ENCODE measurements around the gene MLXIPL. TPM values are rescaled to one million over a fixed set of nuclear protein-coding genes. Genes with fewer than 3 reads are reported as not detected.

MLXIPL gene
- 0.12 TPM for total RNA-seq (2013)
- polyA plus RNA-seq (under 1 TPM in 2 of 3 donors, not detected in 1; 0.15 to 0.24 TPM), polyA minus RNA-seq (0.28 and 0.32 TPM in 2 replicates), total RNA-seq (0.06 to 0.69 (median 0.25) reads per million in 11 experiments)

GRCh38 chr7:73623798-73624668 lies at the start of gene MLXIPL:
TSS of gene MLXIPL (minus strand) at chr7:73624522. CDS start at chr7:73624492, 30 bp downstream.
- peak within 1 kb of the TSS in 1 of 7 donors; percentile 25 for H3K27ac Mint-ChIP-seq
- no peak for TF ChIP-seq CTCF (IDR thresholded peaks at IDR 0.05)
- peak within 1 kb of the TSS; percentile 77 for H2AFZ ChIP-seq (ENCODE audit: insufficient read depth, low read depth, low read length, poor library complexity, severe bottlenecking)

GRCh38 chr7:73671857-73672445 lies 47.6 kb upstream of the MLXIPL start:
- Histone ChIP-seq H4K20me1 (ENCODE audit: insufficient read depth, low read length) (no peaks in the 10 kb centered on the region), H3K9me3 (replicated peaks in 1 of 2; ENCODE audit: control insufficient read depth in 1 of 2, insufficient read depth in 1 of 2, low read length in 2 of 2) (peaks cover 0 to 3% of the 10 kb centered on the region in 2 donors), H3K27ac (ENCODE audit: low read depth in 1 of 2, low read length in 2 of 2) (no peak overlapping the region), H3K27me3 (ENCODE audit: control insufficient read depth in 2 of 2, insufficient read depth in 2 of 2, low read length in 2 of 2) (peaks cover 16 to 52% of the 10 kb centered on the region in 2 donors), H3K4me2 (replicated peaks; ENCODE audit: extremely low read depth, low read length, poor library complexity, severe bottlenecking) (no peak overlapping the region), H3K36me3 (replicated peaks in 1 of 2; ENCODE audit: control insufficient read depth in 1 of 2, insufficient read depth in 2 of 2, low read length in 2 of 2) (no peaks in the 10 kb centered on the region), H3K79me2 (ENCODE audit: insufficient read depth, low read length) (no peaks in the 10 kb centered on the region), H3K4me3 (replicated peaks in 1 of 3; ENCODE audit: low read depth in 2 of 3, low read length in 3 of 3) (no peak overlapping the region), H3K4me1 (ENCODE audit: control insufficient read depth in 1 of 2, insufficient read depth in 2 of 2, low read length in 2 of 2) (peaks cover 9 to 13% of the 10 kb centered on the region in 2 donors), H3K9ac (ENCODE audit: insufficient read depth, low read length, poor library complexity, severe bottlenecking) (no peak overlapping the region), H2AFZ (ENCODE audit: insufficient read depth, low read depth, low read length, poor library complexity, severe bottlenecking) (no peak overlapping the region)
- peak overlapping the region in 1 of 2 donors; percentile 69 for H3K4me3 Mint-ChIP-seq
- WGBS (ENCODE audit: insufficient coverage), result 89% methylated on average over 10 of the region's 15 CpGs
- H3K36me3 Mint-ChIP-seq, result no peaks in the 10 kb centered on the region
- TF ChIP-seq CTCF (IDR thresholded peaks at IDR 0.05), result no peak
- H3K27ac Mint-ChIP-seq, result no peak overlapping the region
- H3K9me3 Mint-ChIP-seq, result peaks cover 0 to 11% (median 3%) of the 10 kb centered on the region in 7 donors
- intact Hi-C loops (cut with micrococcal nuclease), result no loop called here
- H3K4me1 Mint-ChIP-seq, result peaks cover 10% of the 10 kb centered on the region
- no peak for DNase-seq
- H3K27me3 Mint-ChIP-seq (ENCODE audit: low read depth in 3 of 3), result peaks cover 42 to 68% (median 52%) of the 10 kb centered on the region in 3 donors

More at GRCh38 chr7:73623798-73624668, at the start of gene MLXIPL:
- Mint-ChIP-seq H3K27me3 (ENCODE audit: low read depth in 3 of 3) (peaks cover 78 to 98% (median 92%) of the 10 kb centered on the region in 3 donors), H3K36me3 (no peaks in the 10 kb centered on the region), H3K4me1 (peaks cover 10% of the 10 kb centered on the region), H3K4me3 (peak within 1 kb of the TSS; percentile 48 to 80), H3K9me3 (peaks cover 0 to 18% (median 8%) of the 10 kb centered on the region in 7 donors)
- Histone ChIP-seq H3K4me2 (replicated peaks; ENCODE audit: extremely low read depth, low read length, poor library complexity, severe bottlenecking) (peak within 1 kb of the TSS; percentile 74), H3K9me3 (replicated peaks in 1 of 2; ENCODE audit: control insufficient read depth in 1 of 2, insufficient read depth in 1 of 2, low read length in 2 of 2) (peaks cover 2 to 15% of the 10 kb centered on the region in 2 donors), H3K27me3 (ENCODE audit: control insufficient read depth in 2 of 2, insufficient read depth in 2 of 2, low read length in 2 of 2) (peaks cover 44 to 73% of the 10 kb centered on the region in 2 donors), H3K9ac (ENCODE audit: insufficient read depth, low read length, poor library complexity, severe bottlenecking) (peak within 1 kb of the TSS; percentile 40), H3K4me1 (ENCODE audit: control insufficient read depth in 1 of 2, insufficient read depth in 2 of 2, low read length in 2 of 2) (peaks cover 16 to 17% of the 10 kb centered on the region in 2 donors), H3K4me3 (replicated peaks in 1 of 3; ENCODE audit: low read depth in 2 of 3, low read length in 3 of 3) (peak within 1 kb of the TSS in 2 of 3 experiments; percentile 28 to 69), H3K79me2 (ENCODE audit: insufficient read depth, low read length) (no peaks in the 10 kb centered on the region), H3K27ac (ENCODE audit: low read depth in 1 of 2, low read length in 2 of 2) (no peak within 1 kb of the TSS), H4K20me1 (ENCODE audit: insufficient read depth, low read length) (no peaks in the 10 kb centered on the region), H3K36me3 (replicated peaks in 1 of 2; ENCODE audit: control insufficient read depth in 1 of 2, insufficient read depth in 2 of 2, low read length in 2 of 2) (no peaks in the 10 kb centered on the region)
- DNase-seq, result peak; percentile 57 to 70 (median 64)
- WGBS (ENCODE audit: insufficient coverage), result 3% methylated on average over 71 of the region's 80 CpGs
- intact Hi-C loops (cut with micrococcal nuclease), result no loop called here

All from CD14-positive monocyte (primary cell).